A549 (cell line): ENCODE measurements around the gene LAIR1. TPM values are rescaled to one million over a fixed set of nuclear protein-coding genes. Genes with fewer than 3 reads are reported as not detected.

ENCODE experiments used
- ATAC-seq, 2 experiments: fragments of 200-7000 bp in 1 of 2; fragments of >200 bp in 1 of 2; cut with Nextera tagmentation in 1 of 2; cut with Tn5 transposase in 1 of 2; 3 replicates each; pipeline versions ENCODE4 v1.8.0 to v1.9.1; 2018 to 2020; ENCODE audit warnings: mild to moderate bottlenecking in 1 of 2, moderate library complexity in 1 of 2
- CTCF ChIA-PET: fragments of 300-600 bp; sonication (Branson Sonifier 250); formaldehyde crosslinking; extraction: SDS; loops from one replicate; lab custom pipeline; 2021; ENCODE audit warnings: antibody characterized with exemption, inconsistent platforms; lab: Yijun Ruan, JAX
- POLR2A ChIA-PET: fragments of 350-600 bp; formaldehyde crosslinking; extraction: SDS; loops from one replicate; lab custom pipeline; 2021; ENCODE audit warnings: antibody characterized with exemption, inconsistent platforms; lab: Yijun Ruan, JAX
- DNase-seq, 2 experiments: peaks; one replicate each; pipeline versions ENCODE4 v3.0.0 to v3.0.0-alpha.2; 2011 to 2016; ENCODE audit warnings: low read depth in 1 of 2, low spot score in 1 of 2
- FAIRE-seq: peaks from 2 replicates; lab custom pipeline; 2011; peaks lifted over from hg19 to GRCh38; lab: Jason Lieb, UNC
- H3K27ac ChIP-seq, 2 experiments: fragments of >200 bp; sonication (Bioruptor Twin); formaldehyde crosslinking; 3 replicates each; pipeline ENCODE4 v1.5.1; 2016 to 2017
- H3K4me1 ChIP-seq: fragments of >200 bp; sonication (Bioruptor Twin); formaldehyde crosslinking; 3 replicates; pipeline ENCODE4 v1.6.1; 2016
- H3K4me2 ChIP-seq: fragments of >200 bp; sonication (Bioruptor Twin); formaldehyde crosslinking; 3 replicates; pipeline ENCODE4 v1.6.1; 2016
- H3K4me3 ChIP-seq: fragments of >200 bp; sonication (Bioruptor Twin); formaldehyde crosslinking; 3 replicates; pipeline ENCODE4 v1.5.1; 2016
- H3K9me3 ChIP-seq: fragments of >200 bp; sonication (Bioruptor Twin); formaldehyde crosslinking; 3 replicates; pipeline ENCODE4 v1.6.1; 2016
- CHD4 ChIP-seq: fragments of 200-600 bp; sonication (generic); IDR thresholded peaks from 2 replicates; pipeline ENCODE4 v1.6.1; 2016; ENCODE audit warnings: antibody characterized with exemption, mild to moderate bottlenecking, borderline replicate concordance
- EHMT2 ChIP-seq: fragments of 200-600 bp; sonication (generic); IDR thresholded peaks from 2 replicates; pipeline ENCODE4 v1.6.1; 2016; ENCODE audit warnings: antibody characterized with exemption, low read depth, mild to moderate bottlenecking, moderate library complexity
- ESRRA ChIP-seq: fragments of 150-350 bp; IDR thresholded peaks from 2 replicates; pipeline ENCODE4 v1.6.1; 2014; ENCODE audit warnings: mild to moderate bottlenecking, low read length, borderline replicate concordance
- FOSB ChIP-seq: fragments of 250-450 bp; sonication (Bioruptor Pico); IDR thresholded peaks from 2 replicates; pipeline ENCODE4 v1.5.0; 2020; ENCODE audit warnings: mild to moderate bottlenecking, moderate library complexity
- FOSL2 ChIP-seq, 2 experiments: fragments of 450-650 bp in 1 of 2; fragments of >200 bp in 1 of 2; sonication (Bioruptor Twin) in 1 of 2; formaldehyde crosslinking; IDR thresholded peaks; 2 replicates each; pipeline versions ENCODE4 v1.5.0 to v1.6.1; 2016 to 2020; ENCODE audit warnings: mild to moderate bottlenecking in 1 of 2, moderate library complexity in 1 of 2
- GATA3 ChIP-seq: IDR thresholded peaks from 2 replicates; pipeline ENCODE4 v1.6.1; 2012; ENCODE audit warnings: borderline replicate concordance
- HEYL ChIP-seq: fragments of 250-450 bp; sonication (Bioruptor Pico); IDR thresholded peaks from 2 replicates; pipeline ENCODE4 v1.8.0; 2021; ENCODE audit warnings: mild to moderate bottlenecking, moderate library complexity
- HOXB13 ChIP-seq: fragments of 250-450 bp; sonication (Bioruptor Pico); IDR thresholded peaks from 2 replicates; pipeline ENCODE4 v1.5.0; 2020; ENCODE audit warnings: low read depth, mild to moderate bottlenecking, moderate library complexity
- JUN ChIP-seq, 2 experiments: fragments of >200 bp; sonication (Bioruptor Twin); formaldehyde crosslinking; IDR thresholded peaks; 2 replicates in 1 of 2; 3 replicates in 1 of 2; pipeline ENCODE4 v1.6.1; 2016 to 2017
- NFE2L2 ChIP-seq: fragments of 150-350 bp; conservative IDR thresholded peaks from 2 replicates; pipeline ENCODE4 v1.6.1; 2014; ENCODE audit warnings: low read length
- POLR2A ChIP-seq: IDR thresholded peaks from 2 replicates; pipeline ENCODE4 v1.6.1; 2012; ENCODE audit warnings: mild to moderate bottlenecking, low read length
- RAD21 ChIP-seq, 2 experiments: fragments of >200 bp in 1 of 2; sonication (Bioruptor Twin) in 1 of 2; formaldehyde crosslinking in 1 of 2; IDR thresholded peaks in 1 of 2; conservative IDR thresholded peaks in 1 of 2; 2 replicates in 1 of 2; 3 replicates in 1 of 2; pipeline ENCODE4 v1.6.1; 2012 to 2018; ENCODE audit warnings: inconsistent platforms in 1 of 2
- RARB ChIP-seq: fragments of 250-450 bp; sonication (Bioruptor Pico); IDR thresholded peaks from 2 replicates; pipeline ENCODE4 v1.8.0; 2021; ENCODE audit warnings: mild to moderate bottlenecking, moderate library complexity
- RCOR1 ChIP-seq: fragments of 150-350 bp; IDR thresholded peaks from 2 replicates; pipeline ENCODE4 v1.6.1; 2014; ENCODE audit warnings: antibody characterized with exemption, low read length, low read depth
- RFX5 ChIP-seq: fragments of 450-650 bp; IDR thresholded peaks from 2 replicates; pipeline ENCODE4 v1.7.1; 2014; ENCODE audit warnings: antibody characterized with exemption, mild to moderate bottlenecking, moderate library complexity
- SMC3 ChIP-seq: fragments of >200 bp; sonication (Bioruptor Twin); formaldehyde crosslinking; IDR thresholded peaks from 3 replicates; pipeline ENCODE4 v1.6.1; 2018; ENCODE audit warnings: inconsistent platforms
- SREBF2 ChIP-seq: fragments of 450-650 bp; IDR thresholded peaks from 2 replicates; pipeline ENCODE4 v1.6.1; 2014; ENCODE audit warnings: mild to moderate bottlenecking, moderate library complexity
- ZC3H11A ChIP-seq: fragments of 450-650 bp; IDR thresholded peaks from 2 replicates; pipeline ENCODE4 v1.6.1; 2014; ENCODE audit warnings: antibody characterized with exemption, mild to moderate bottlenecking
- ZNF302 ChIP-seq: fragments of 250-450 bp; sonication (Bioruptor Pico); IDR thresholded peaks from 2 replicates; pipeline ENCODE4 v1.9.0; 2021; ENCODE audit warnings: inconsistent platforms, mild to moderate bottlenecking, moderate library complexity
- WGBS: methylation state at CpG from one replicate; pipeline ENCODE4 v1.1.6; 2017; ENCODE audit errors: missing lambda C conversion rate; 5-methylcytosine and 5-hydroxymethylcytosine counted together
- polyA plus RNA-seq, 4 experiments: library from polyadenylated mRNA; depleted of rRNA in 3 of 4; stranded (reverse); fragments of >200 nt; fragmentation: RNase III in 1 of 4; extraction: RNeasy Plus Mini Kit Qiagen cat#74134 plus additional on column Dnase treatment in 1 of 4; gene quantifications; 2 replicates in 3 of 4; 3 replicates in 1 of 4; pipeline ENCODE4 v1.2.3, GENCODE V29; 2011 to 2017
- TF ChIP-seq, protein P1 (sequence below): fragments of 250-450 bp; sonication (Bioruptor Pico); IDR thresholded peaks from 2 replicates; pipeline ENCODE4 v1.5.0; 2020; ENCODE audit warnings: low read depth, mild to moderate bottlenecking, moderate library complexity
- TF ChIP-seq, protein P2 (sequence below): IDR thresholded peaks from 2 replicates; pipeline ENCODE4 v1.6.1; 2012
- TF ChIP-seq, protein P3 (sequence below): fragments of >200 bp; sonication (Bioruptor Twin); formaldehyde crosslinking; IDR thresholded peaks from 3 replicates; pipeline ENCODE4 v1.6.1; 2016
- TF ChIP-seq, protein P4 (sequence below): fragments of 150-350 bp; IDR thresholded peaks from 2 replicates; pipeline ENCODE4 v1.6.1; 2014; ENCODE audit warnings: low read depth, mild to moderate bottlenecking, low read length
- TF ChIP-seq, protein P5 (sequence below): fragments of 450-650 bp; IDR thresholded peaks from 2 replicates; pipeline ENCODE4 v1.6.1; 2014; ENCODE audit warnings: antibody characterized with exemption

LAIR1 gene
- polyA plus RNA-seq, 2 of the 4 experiments (the other 2 are of a cell fraction), result not detected

DNA sequence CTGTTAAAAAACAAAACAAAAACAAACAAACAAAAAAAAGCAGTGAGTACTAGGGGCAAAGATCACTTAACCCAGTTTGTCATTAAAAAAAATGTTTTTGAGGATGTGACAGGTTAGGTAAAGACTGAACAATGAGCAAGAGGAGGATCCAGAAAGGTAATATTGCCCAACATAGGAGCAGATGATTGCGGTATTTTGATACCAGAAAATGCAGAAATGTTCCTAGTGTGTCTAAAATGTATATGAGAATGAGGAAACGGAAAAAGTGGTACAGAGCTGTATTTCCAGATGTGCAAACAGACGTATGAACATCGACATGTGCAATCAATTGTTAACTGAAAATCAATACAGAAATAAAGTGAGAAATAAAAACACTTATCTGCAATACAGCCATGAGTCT lies 20.9 kb downstream of the LAIR1 start (continued):
- TF ChIP-seq ZNF302 (CRISPR knock-in tag), result no peak
- no peak for TF ChIP-seq POLR2A
- no peak for TF ChIP-seq RARB

DNA sequence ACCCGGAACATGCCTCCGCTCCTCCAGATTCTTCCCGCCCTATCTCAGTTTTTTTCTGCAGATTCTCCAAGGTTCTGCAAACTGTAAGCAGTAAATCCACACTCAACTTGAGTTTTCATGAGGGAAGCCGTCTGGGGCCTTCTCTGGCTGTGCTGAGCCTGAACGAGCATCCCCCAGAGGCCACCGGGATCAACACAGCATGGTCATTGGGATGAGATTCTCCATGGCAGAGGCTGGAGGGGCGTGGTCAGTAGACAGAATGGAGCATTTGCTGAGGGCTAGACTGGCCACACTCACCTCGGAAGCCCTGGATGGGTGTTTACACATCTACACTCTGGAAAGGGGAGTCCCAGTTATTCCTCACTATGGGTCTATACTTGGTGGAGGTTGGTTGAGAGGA lies 23.4 kb downstream of the LAIR1 start:
- Histone ChIP-seq H3K4me1 (no peaks in the 10 kb centered on the region), H3K4me2 (no peak overlapping the region), H3K4me3 (no peak overlapping the region), H3K9me3 (peaks cover 5% of the 10 kb centered on the region; the same call in 1 of the 3 replicates), H3K27ac (no peak overlapping the region)
- no peak for TF ChIP-seq JUN (IDR thresholded peaks at IDR 0.05)
- no peak for TF ChIP-seq RAD21 (conservative IDR thresholded peaks at IDR 0.05 in 1 of 2, IDR thresholded peaks at IDR 0.05 in 1 of 2)
- no peak for TF ChIP-seq ZNF302 (CRISPR knock-in tag)
- TF ChIP-seq GATA3, result no peak
- no peak for TF ChIP-seq HEYL (CRISPR knock-in tag)
- TF ChIP-seq HOXB13 (CRISPR knock-in tag), result no peak
- TF ChIP-seq FOSL2 (IDR thresholded peaks at IDR 0.05), result no peak
- no peak for TF ChIP-seq FOSL2 (CRISPR knock-in tag; IDR thresholded peaks at IDR 0.05)
- TF ChIP-seq EHMT2, result no peak
- TF ChIP-seq SREBF2, result no peak
- TF ChIP-seq, protein P1, sequence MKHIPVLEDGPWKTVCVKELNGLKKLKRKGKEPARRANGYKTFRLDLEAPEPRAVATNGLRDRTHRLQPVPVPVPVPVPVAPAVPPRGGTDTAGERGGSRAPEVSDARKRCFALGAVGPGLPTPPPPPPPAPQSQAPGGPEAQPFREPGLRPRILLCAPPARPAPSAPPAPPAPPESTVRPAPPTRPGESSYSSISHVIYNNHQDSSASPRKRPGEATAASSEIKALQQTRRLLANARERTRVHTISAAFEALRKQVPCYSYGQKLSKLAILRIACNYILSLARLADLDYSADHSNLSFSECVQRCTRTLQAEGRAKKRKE, result no peak
- TF ChIP-seq, protein P2, sequence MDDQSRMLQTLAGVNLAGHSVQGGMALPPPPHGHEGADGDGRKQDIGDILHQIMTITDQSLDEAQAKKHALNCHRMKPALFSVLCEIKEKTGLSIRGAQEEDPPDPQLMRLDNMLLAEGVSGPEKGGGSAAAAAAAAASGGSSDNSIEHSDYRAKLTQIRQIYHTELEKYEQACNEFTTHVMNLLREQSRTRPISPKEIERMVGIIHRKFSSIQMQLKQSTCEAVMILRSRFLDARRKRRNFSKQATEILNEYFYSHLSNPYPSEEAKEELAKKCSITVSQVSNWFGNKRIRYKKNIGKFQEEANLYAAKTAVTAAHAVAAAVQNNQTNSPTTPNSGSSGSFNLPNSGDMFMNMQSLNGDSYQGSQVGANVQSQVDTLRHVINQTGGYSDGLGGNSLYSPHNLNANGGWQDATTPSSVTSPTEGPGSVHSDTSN, result no peak
- no peak for TF ChIP-seq FOSB (CRISPR knock-in tag)
- FAIRE-seq, result no peak
- ChIA-PET POLR2A (no interaction called here), CTCF (no interaction called here)
- DNase-seq, result no peak
- 37% methylated on average over 8 of the region's 8 CpGs for WGBS
- peak in 1 of 2 experiments; percentile 57; a peak in 3 of 6 replicates for ATAC-seq

DNA sequence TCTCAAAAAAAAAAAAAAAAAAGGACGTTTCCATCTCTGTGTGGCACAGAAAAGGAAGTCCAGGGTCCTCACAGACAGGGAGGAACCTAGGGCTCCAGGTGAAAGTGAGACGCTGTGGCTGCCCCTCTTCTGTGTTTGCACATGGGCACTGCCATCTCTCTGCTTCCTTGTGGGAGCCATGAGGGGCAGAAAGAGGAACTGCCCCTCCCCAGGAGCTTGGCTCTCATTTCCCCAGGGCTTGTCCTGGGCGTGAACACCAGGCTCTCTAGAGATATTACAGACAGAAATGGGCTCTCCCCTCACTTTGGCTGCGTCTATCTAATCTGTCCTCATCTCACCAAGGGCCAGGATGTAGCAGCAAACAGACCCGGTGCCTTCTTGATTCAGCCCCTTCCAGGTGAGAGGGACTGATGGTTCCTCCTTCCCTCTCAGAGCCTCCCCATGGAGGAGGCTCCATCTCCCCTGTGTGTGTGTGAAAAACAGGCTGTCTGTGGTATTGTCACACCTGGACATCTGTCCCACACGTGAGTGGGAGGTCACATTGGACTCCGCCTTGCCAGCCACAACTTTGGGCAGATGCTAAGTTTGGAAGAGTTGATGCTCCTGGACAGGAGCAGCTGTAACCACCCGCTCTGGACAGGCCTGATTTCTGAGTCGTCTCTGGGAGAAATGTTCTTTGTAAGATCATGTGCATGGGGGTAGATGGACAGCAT lies 24.9 kb downstream of the LAIR1 start:
- Histone ChIP-seq H3K4me2 (no peak overlapping the region), H3K4me1 (no peaks in the 10 kb centered on the region), H3K4me3 (no peak overlapping the region), H3K27ac (no peak overlapping the region), H3K9me3 (no peaks in the 10 kb centered on the region)
- ChIA-PET POLR2A (interaction anchor here (0.7 kb wide), 1 partner anchor 135 kb away, joined by 4 read pairs; no protein-coding TSS in a partner anchor), CTCF (interaction anchor here (1.6 kb wide), 1 partner anchor 19 kb away, joined by 3 read pairs; no protein-coding TSS in a partner anchor)
- no peak for DNase-seq
- ATAC-seq, result peak in 1 of 2 experiments; percentile 21; a peak in 1 of 6 replicates
- WGBS, result 24% methylated on average over 9 of the region's 9 CpGs
- no peak for FAIRE-seq
- TF ChIP-seq, protein P3, sequence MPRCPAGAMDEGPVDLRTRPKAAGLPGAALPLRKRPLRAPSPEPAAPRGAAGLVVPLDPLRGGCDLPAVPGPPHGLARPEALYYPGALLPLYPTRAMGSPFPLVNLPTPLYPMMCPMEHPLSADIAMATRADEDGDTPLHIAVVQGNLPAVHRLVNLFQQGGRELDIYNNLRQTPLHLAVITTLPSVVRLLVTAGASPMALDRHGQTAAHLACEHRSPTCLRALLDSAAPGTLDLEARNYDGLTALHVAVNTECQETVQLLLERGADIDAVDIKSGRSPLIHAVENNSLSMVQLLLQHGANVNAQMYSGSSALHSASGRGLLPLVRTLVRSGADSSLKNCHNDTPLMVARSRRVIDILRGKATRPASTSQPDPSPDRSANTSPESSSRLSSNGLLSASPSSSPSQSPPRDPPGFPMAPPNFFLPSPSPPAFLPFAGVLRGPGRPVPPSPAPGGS, result no peak
- no peak for TF ChIP-seq NFE2L2
- TF ChIP-seq, protein P4, sequence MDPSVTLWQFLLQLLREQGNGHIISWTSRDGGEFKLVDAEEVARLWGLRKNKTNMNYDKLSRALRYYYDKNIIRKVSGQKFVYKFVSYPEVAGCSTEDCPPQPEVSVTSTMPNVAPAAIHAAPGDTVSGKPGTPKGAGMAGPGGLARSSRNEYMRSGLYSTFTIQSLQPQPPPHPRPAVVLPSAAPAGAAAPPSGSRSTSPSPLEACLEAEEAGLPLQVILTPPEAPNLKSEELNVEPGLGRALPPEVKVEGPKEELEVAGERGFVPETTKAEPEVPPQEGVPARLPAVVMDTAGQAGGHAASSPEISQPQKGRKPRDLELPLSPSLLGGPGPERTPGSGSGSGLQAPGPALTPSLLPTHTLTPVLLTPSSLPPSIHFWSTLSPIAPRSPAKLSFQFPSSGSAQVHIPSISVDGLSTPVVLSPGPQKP, result no peak
- TF ChIP-seq, protein P1, result no peak
- TF ChIP-seq RCOR1, result no peak
- TF ChIP-seq, protein P2, result no peak
- TF ChIP-seq ESRRA, result no peak
- TF ChIP-seq, protein P5, sequence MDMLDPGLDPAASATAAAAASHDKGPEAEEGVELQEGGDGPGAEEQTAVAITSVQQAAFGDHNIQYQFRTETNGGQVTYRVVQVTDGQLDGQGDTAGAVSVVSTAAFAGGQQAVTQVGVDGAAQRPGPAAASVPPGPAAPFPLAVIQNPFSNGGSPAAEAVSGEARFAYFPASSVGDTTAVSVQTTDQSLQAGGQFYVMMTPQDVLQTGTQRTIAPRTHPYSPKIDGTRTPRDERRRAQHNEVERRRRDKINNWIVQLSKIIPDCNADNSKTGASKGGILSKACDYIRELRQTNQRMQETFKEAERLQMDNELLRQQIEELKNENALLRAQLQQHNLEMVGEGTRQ, result no peak
- TF ChIP-seq RARB, result no peak
- TF ChIP-seq POLR2A, result no peak
- no peak for TF ChIP-seq RFX5
- TF ChIP-seq ZC3H11A, result no peak
- TF ChIP-seq FOSB (CRISPR knock-in tag), result no peak
- no peak for TF ChIP-seq SMC3
- no peak for TF ChIP-seq JUN (IDR thresholded peaks at IDR 0.05)
- TF ChIP-seq CHD4, result no peak
